Renal pelvis (tissue), 4 donors: ENCODE results near the gene LRRN4. TPM values are rescaled to one million over a fixed set of nuclear protein-coding genes. Genes with fewer than 3 reads are reported as not detected.
"Not testable (repeated sequence)": the region's sequence is repeated elsewhere in the genome, so short reads cannot be mapped to it uniquely, and the experiment has no call there.

Source experiments
- DNase-seq: peaks from one replicate; pipeline ENCODE4 v3.0.0-alpha.2; 2013
- polyA plus RNA-seq, 3 donors: library from polyadenylated mRNA; unstranded; fragments of 120-200 nt; gene quantifications; one replicate each; pipeline ENCODE4 v1.2.1, GENCODE V29; 2013; ENCODE audit not compliant: insufficient read length in 3 of 3

The LRRN4 gene
- polyA plus RNA-seq, 3 donors, result 15.1 to 16.9 (median 15.8) TPM

DNA sequence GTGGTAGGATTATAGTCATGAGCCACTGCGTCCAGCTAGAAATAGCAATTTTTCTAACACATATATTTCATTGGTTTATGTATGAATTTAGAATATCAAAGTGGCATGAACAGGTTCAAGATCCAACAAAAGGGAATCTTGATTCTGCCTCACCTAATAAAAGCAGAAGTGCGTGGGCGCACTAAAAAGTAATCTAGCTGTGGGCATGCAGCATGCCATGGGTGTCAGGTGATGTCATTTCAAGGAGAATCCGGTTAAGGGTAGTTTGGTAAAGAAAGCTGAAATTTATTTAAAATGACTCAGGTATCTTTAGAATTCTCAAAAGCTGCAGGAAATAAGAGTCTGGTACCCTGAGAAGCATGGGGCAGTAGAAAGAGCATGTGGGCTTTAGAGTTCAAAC lies 17.6 kb downstream of the LRRN4 start:
- no peak for DNase-seq

DNA sequence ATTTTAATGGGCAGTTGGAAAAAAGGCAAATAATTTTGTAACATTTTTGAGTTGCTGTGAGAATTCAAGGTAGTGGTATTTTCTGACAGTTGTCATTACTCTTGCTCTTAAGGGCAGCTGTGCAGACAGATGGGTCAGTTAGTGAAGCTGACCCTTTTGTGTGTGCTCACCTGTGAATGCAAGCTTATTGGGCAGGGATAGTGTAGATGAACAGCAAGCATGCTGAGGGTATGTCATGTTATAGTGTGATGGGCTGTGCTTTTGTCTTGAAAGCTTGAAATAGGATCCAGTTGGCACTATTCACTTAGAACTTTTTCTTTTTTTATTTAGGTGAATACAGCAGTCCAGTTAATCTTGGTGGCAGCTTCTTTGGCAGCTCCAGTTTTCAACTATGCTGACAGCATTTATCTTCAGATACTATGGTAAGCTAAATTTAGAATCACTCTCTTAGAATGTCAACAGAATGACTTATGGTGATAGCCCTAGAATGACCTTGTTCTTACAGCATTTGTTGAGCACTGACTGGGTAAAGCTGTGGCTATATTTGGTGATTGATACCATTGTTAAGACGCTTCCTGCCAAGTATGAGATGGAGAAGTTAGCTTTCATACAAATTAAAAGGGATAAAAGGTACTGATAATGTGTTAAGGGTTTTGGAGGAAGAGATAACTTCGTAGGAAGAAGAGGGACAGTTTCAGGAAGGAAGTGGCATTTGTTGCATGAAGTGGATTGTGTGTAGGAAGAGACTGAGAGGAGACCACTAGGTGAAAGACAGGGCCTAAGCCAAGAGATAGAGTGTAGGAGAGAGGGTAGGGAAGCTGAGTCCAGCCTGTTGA lies 19.5 kb downstream of the LRRN4 start:
- no peak for DNase-seq

DNA sequence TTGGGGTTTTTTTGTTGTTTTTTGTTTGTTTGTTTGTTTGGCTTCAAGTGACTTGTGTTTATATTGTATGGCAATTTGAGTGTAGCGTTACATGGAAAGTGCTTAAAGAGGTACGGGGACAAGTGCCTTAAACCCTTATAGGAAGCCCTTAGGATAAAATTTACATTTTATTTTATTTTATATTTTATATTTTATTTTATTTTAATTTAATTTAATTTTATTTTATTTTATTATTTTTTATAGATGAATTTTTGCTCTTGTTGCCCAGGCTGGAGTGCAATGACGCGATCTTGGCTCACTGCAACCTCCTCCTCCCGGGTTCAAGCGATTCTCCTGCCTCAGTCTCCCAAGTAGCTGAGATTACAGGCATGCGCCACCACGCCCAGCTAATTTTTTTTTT lies 21.0 kb downstream of the LRRN4 start:
- not testable (repeated sequence) for DNase-seq

DNA sequence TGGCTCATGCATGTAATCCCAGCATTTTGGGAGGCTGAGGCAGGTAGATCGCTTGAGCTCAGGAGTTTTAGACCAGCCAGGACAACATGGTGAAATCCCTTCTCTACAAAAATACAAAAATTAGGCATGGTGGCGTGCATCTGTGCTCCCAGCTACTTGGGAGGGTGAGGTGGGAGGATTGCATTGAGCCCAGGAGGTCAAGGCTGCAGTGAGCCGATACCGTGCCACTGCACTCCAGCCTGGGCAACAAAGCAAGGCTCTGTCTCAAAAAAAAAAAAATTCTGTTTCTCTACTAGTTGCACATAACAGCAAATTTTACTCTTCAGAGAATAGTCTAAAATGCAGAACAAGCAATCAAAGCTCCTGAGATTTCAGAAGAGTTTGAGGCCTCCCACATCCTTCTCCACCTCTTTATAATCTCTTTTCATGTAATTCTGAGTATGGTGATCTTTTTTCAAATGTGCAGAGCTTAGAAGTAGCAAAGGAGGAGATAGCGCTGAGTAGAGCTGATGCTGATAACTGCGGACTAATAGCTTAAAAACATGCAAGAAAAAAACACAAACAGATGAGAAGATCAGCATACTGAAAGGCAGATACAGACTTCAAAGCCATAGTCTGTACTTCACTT lies 23.3 kb downstream of the LRRN4 start:
- DNase-seq, result no peak

DNA sequence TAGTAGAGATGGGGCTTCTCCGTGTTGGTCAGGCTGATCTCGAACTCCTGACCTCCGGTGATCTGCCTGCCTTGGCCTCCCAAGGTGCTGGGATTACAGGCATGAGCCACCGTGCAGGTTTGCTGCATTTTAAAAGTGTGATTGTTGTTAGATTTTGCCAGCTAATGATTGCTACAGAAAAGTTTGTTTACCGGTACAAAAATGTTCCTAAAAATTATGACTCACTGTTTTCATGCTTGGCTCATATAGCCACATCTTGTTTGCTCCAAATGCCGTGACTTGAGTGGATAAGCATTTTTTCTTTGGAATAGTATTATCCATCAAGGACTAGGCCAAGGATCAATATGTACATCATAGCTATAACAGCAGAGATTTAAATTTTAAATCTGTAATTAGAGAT lies 24.3 kb downstream of the LRRN4 start:
- DNase-seq, result no peak

DNA sequence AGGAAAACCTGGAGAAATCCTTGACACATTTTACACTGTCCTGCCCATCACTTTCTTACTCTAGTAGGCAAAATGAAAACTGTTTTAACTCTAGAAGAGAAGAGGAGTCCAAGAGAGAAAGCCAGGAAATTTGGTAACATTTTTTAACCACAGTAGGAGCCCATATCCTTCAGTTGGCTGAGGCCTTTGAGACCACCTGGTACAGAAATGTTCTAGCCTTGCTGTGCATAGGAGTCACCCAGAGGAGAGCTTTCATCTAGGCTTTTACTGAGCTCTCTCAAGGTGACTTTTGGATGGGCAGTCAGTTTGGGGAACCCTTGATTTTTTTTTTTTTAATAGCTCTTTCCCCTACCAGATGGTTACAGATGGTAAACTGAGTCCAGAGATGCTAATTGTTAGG lies 25.0 kb downstream of the LRRN4 start:
- DNase-seq, result no peak

DNA sequence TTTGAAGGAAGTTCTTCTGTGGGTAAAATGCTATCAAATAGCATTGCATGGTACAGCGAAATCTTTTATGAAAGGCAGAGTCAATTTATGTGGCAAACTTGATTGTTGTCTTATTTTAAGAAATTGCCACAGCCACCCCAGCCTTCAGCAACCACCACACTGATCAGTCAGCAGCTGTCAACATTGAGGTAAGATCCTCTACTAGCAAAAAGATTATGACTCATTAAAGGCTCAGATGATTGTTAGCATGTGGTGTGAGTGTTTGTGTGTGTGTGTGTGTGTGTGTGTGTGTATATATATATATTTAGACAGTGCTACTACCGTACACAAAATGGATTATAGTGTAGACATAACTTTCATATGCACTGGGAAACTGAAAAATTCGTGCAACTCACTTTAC lies 27.8 kb downstream of the LRRN4 start:
- DNase-seq, result no peak

DNA sequence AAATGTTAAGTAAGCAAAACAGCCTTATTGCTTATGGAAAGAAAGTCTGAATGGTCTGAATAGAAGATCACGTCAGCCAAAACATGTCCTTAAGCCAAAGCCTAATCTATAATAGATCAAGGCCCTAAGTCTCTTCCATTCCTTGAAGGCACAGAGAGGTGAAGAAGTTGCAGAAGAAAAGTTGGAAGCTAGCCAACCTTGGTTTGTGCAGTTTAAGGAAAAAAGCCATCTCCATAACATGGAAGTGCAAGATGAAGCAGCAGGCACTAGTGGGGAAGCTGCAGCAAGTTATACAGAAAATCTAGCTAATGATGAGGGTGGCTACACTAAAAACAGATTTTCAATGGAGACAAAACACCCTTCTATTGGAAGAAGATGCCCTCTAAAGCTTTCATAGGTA lies 29.1 kb downstream of the LRRN4 start:
- DNase-seq, result no peak

DNA sequence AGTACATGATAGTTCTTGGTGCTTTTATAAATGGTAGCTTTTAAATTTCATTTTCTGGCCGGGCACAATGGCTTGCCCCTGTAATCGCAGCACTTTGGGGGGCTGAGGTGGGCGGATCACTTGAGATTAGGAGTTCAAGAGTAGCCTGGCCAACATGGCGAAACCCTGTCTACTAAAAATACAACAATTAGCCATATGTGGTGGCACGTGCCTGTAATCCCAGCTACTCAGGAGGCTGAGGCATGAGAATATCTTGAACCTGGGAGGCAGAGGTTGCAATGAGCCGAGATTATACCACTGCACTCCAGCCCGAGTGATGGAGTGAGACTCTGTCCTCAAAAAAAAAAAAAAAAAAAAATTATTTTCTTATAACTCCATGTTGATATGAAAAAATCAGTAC lies 36.0 kb downstream of the LRRN4 start:
- no peak for DNase-seq

DNA sequence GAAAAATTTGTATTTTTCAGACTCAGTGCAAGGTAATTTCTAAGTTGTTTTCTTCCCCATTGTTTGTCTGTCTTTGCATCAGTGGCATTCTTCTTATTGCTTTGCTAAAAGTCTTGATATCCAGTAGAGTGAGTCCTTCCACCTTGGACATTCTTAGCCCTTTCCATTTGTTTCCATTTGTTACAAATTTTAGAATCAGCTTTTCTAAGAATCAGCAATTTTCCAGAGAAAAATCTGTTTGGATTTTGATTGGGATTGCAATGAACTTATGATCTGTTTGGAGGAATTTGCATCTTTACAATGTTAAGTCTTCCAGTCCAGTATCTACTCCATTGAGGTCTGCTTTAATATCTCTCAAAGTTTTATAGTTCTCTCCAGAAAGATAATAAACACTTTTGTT lies 36.4 kb downstream of the LRRN4 start:
- DNase-seq, result no peak

DNA sequence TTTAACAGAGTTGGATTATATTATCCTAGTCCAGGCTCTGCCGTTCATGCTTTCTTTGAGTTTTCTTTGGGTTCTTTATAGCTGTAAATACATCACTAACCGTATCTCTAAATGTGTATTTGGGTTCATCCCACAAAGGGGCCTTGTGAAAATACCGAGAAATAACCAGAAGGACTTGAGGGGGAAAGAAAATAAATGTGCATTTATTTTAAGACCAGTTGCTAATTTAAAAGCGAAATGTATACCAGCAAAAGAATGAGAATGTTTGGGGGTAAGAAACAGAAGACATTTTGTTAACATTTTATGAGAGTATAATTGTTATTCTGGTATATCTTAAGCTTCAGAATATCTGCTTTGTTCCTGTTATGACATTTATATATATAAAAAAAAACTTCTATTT lies 38.9 kb downstream of the LRRN4 start:
- DNase-seq, result no peak

DNA sequence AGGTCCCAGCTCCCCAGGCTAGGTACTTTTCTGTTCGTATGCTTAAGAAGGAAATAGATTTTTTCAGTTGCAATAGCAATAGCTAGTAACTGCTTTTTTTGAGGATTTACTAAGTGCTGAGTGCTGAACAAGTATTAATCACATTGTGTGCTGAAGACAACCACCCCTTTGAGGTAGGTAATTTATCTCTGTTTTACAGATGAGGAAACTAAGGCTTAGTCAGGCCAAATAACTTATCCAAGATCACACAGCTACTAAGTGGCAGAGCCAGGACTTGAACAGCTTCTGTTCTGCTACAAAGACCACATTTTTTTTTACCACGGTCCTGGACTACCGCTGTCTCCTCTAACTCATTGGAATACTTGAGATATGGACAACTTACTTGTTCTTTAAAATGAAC lies 39.8 kb downstream of the LRRN4 start:
- DNase-seq, result no peak

DNA sequence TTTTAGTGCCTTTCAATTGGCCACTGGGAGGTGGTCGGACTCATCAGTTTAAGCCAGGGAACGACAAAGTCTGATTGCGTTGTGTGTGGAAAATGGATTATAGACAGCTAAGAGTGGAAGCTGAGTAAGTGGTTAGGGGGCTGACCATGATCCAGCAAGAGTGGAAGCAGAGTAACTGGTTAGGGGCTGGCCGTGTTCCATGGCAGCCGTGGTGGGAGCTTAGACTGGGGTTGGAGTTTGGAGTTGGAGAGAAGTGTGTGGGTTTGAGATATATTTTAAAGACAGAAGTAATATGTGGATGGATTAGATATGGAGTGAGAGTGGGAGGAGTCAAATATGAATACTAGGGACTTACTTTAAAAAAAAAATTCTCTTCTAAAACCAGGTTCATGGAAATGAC lies 41.7 kb downstream of the LRRN4 start:
- DNase-seq, result no peak

DNA sequence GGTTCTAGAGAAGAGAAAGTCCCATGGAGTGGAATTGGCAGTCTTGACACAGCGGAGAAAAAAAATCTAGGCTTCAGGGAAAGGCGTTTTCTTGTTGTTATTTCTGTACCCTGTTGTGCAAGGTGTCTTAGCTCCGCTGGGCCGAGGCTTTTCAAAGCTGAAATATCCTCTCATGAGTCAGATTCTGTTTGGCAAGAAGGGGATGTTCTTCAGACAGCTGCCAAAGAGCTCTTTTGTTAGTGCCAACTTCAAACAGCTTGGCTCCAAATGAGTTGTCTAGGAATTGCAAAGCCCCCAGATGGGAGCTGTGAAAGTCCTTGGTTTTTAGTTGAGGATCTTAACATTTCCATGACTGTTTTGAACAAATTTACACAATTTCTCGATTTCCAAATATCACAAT lies 45.6 kb downstream of the LRRN4 start:
- no peak for DNase-seq

DNA sequence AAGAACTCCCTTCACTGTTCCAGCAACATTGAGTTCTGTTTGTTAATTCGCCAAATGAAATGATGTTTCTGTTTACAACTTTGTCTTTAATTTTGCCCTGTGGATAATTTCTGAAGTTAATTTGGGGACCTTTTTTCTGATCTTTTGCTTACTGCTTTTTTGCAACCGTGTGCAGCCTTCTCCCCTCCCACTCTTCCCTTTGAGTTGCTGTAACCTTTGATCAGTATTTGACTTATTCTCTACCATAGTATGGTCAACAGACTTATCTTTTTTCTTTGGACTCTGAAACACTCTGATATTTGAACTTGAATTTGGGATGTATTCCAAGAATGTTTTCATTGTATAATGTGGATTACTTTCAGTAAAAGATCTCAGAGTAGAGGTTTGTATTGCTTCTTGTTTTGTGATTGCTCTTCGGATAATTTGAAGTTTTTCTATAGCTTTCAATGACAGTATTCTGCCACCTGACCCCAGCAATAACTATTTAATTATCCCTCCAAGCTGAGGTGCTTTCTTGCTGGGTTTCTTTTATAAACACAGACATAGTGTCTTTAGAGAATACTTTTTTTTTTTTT lies 46.2 kb downstream of the LRRN4 start:
- DNase-seq, result no peak

DNA sequence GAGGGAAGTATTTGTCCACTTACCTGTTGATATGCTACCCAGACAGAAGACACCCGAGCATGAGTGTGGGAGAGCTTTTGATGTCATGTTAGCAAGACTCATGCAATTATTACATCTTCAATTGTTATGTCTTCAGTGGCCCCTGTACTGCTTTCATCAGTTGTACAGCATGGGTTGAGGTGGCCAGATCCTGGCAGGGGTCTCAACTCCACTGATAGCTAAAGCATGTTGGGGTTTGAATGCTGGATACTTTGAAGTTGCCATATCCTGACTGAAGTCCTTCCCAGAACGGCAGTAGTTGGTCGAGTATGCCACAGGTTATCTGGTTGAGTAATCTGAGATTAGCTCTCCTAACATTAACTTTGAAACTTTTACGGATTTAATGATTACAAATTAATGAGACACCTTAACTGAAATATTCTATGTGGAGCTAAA lies 46.7 kb downstream of the LRRN4 start:
- no peak for DNase-seq

DNA sequence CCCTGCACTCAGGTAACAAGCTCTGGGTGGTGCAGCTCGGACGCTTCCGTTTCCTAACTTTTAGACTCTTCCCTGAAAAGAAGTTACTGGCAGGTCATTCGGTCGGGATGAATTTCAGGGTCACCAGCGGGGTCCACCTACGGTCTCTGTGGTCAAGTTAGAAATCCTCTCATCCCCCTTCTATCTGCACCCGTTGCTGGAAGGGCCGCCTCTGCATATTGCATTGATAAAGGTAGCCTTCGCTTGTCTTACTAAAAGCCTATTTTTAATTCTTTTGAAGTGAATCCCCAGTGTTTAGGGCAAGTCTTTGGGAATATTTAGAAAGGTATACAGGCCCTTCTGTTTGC lies 47.3 kb downstream of the LRRN4 start:
- no peak for DNase-seq

DNA sequence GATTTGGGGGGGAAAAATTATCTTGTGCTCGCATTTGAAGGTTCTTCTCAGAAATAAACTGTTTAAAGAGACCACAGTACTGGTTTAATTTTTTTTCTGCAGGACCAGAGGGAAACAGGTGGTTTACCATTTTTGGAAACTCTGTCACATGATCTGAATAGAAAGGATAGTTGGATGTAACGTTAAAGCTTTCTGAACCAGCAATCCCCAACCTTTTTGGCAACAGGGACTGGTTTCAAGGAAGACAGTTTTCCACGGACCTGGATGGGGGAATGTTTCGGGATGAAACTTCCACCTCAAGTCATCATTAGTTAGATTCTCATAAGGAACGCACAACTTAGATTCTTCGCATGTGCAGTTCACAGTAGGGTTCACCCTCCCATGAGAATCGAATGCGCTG lies 53.0 kb downstream of the LRRN4 start:
- no peak for DNase-seq

DNA sequence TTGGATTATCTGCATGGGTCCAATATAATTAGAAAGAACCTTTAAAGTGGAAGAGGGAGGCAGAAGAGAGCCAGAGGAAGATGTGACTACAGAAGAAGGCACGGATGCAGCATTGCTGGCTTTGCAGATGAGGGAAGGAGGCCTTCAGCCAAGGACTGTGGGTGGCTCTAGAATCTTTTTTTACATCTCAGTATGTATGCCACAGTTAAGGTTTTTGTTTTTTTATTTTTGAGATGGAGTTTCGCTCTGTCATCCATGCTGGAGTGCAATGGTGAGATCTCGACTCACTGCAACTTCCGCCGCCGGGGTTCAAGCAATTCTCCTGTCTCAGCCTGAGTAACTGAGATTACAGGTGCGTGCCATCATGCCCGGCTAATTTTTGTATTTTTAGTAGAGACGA lies 54.1 kb downstream of the LRRN4 start:
- no peak for DNase-seq

DNA sequence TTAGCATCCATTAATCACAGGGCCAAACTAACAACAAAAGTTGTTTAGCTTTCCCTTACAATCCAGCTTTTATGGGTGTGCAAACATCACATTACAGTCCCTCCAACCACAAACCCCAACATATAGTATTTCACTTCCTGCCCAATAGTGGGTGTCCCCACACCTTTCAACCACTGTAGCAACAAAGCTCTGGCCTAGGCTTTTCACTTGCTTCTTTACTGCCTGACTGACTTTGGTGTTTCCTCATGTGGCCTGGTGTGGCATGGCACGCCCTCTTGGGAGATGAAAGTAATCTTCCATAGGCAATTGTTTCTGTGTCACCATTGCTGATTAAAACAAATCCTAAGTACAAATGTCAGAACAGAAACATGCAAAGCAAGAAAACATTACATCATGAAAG lies 57.1 kb downstream of the LRRN4 start:
- DNase-seq, result no peak

DNA sequence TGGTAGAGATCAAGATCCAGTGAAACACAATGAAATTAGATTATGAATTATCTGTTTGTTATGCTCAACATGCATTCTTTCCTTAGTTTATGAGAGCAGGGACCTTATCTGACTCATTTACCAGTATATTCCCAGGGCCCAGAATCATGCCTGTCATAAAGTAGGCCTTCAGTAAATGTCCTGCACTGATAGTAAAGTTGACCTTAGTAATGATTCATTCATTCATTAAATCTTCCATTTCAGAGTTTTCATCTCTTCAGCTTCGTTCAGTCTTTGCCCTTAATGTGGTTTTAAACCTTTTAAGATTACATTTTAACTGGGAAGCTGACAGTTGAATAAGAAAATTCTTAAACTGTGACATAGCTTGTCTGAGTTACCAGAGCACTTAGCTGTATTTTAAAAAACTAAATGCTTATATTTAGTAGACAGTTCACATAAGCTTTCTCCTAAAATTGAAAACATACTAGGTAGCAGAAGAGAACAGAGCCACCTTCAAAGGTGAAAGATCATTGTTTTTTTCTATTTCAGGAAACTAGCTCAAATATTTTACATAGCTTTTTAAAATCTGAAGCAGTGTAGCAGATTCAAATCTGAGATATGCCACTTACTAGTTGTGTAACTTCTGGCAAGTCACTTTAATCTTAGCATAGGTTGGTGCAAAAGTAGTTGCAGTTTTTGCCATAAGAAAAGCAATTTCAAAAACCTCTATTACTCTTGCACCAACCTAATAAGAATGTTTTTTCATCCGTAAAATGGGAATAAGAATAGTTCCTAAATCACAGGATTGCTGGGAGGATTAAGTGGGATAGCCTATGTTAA lies 62.0 kb downstream of the LRRN4 start:
- no peak for DNase-seq

DNA sequence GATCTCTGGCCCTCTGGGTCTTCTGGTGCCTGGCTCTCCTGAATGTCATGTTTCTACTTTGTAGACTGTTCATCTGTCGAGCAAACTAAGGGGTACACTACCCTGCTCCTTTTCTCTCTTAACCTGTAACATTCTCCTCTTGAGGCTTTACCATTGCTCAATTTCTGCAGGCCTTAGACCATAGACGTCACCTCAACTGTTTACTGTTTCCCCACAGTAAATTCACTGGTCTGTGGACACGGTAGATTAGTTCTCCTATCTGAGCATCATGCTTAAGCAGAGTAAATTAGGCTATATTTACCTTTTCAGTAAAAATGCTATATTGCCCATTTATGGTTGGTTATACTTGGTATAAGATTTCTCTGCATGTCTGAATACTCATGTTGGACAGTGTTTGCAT lies 62.9 kb downstream of the LRRN4 start:
- no peak for DNase-seq
